Panc1 (cell line): ENCODE results near the gene MPDU1.

Experiments used
- POLR2AphosphoS5 ChIP-seq: IDR thresholded peaks from 2 replicates; pipeline ENCODE4 v1.6.1; 2012; ENCODE audit warnings: mild to moderate bottlenecking, low read depth, low read length, moderate library complexity
- SIN3A ChIP-seq: IDR thresholded peaks from 2 replicates; pipeline ENCODE4 v1.6.1; 2012; ENCODE audit warnings: low read depth, mild to moderate bottlenecking, low read length, moderate library complexity, borderline replicate concordance; ENCODE audit not compliant: insufficient read depth
- TCF7L2 ChIP-seq: IDR thresholded peaks from 2 replicates; pipeline ENCODE4 v1.6.1; 2011; ENCODE audit warnings: mild to moderate bottlenecking, low read depth, low read length, inconsistent platforms
- TF ChIP-seq, protein P1 (sequence below): fragments of 450-650 bp; IDR thresholded peaks from 2 replicates; pipeline ENCODE4 v1.5.1; 2017; ENCODE audit warnings: mild to moderate bottlenecking
- TF ChIP-seq, protein P2 (sequence below), 2 experiments: IDR thresholded peaks; 2 replicates each; pipeline ENCODE4 v1.6.1; 2011 to 2012; ENCODE audit warnings: low read depth in 2 of 2, control low read depth in 1 of 2, low read length in 1 of 2, mild to moderate bottlenecking in 1 of 2, moderate library complexity in 1 of 2; ENCODE audit not compliant: insufficient read depth in 1 of 2

DNA sequence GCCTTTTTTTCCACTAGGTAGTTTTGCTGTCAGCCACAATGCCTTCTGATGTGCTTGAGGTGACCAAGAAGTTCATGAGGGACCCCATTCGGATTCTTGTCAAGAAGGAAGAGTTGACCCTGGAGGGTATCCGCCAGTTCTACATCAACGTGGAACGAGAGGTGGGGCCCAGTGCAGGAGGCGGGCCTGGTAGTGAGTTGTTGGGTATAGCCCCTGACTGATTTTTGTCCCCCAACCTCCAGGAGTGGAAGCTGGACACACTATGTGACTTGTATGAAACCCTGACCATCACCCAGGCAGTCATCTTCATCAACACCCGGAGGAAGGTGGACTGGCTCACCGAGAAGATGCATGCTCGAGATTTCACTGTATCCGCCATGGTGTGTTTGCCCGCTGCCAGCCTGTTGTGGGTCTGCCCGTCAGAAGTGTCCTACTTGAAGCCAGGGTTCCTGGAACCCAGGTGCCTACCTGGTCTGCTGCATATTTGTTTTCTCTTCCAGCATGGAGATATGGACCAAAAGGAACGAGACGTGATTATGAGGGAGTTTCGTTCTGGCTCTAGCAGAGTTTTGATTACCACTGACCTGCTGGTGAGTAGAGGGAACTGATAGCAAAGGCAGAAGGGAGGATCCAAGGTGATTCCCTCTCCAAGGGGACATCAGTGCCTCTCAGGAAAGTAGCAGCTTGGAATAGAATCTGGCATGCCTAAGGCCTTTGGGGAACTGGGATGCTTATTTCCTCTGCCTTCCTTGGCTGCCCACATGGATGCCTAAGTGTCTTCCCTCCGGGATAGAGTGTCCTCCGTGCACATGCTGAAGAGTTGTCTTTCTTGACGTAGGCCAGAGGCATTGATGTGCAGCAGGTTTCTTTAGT lies 6.1 kb upstream of the MPDU1 start:
- no peak for TF ChIP-seq POLR2AphosphoS5
- TF ChIP-seq, protein P1, sequence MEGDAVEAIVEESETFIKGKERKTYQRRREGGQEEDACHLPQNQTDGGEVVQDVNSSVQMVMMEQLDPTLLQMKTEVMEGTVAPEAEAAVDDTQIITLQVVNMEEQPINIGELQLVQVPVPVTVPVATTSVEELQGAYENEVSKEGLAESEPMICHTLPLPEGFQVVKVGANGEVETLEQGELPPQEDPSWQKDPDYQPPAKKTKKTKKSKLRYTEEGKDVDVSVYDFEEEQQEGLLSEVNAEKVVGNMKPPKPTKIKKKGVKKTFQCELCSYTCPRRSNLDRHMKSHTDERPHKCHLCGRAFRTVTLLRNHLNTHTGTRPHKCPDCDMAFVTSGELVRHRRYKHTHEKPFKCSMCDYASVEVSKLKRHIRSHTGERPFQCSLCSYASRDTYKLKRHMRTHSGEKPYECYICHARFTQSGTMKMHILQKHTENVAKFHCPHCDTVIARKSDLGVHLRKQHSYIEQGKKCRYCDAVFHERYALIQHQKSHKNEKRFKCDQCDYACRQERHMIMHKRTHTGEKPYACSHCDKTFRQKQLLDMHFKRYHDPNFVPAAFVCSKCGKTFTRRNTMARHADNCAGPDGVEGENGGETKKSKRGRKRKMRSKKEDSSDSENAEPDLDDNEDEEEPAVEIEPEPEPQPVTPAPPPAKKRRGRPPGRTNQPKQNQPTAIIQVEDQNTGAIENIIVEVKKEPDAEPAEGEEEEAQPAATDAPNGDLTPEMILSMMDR = no peak
- TF ChIP-seq SIN3A = no peak
- TF ChIP-seq, protein P2, sequence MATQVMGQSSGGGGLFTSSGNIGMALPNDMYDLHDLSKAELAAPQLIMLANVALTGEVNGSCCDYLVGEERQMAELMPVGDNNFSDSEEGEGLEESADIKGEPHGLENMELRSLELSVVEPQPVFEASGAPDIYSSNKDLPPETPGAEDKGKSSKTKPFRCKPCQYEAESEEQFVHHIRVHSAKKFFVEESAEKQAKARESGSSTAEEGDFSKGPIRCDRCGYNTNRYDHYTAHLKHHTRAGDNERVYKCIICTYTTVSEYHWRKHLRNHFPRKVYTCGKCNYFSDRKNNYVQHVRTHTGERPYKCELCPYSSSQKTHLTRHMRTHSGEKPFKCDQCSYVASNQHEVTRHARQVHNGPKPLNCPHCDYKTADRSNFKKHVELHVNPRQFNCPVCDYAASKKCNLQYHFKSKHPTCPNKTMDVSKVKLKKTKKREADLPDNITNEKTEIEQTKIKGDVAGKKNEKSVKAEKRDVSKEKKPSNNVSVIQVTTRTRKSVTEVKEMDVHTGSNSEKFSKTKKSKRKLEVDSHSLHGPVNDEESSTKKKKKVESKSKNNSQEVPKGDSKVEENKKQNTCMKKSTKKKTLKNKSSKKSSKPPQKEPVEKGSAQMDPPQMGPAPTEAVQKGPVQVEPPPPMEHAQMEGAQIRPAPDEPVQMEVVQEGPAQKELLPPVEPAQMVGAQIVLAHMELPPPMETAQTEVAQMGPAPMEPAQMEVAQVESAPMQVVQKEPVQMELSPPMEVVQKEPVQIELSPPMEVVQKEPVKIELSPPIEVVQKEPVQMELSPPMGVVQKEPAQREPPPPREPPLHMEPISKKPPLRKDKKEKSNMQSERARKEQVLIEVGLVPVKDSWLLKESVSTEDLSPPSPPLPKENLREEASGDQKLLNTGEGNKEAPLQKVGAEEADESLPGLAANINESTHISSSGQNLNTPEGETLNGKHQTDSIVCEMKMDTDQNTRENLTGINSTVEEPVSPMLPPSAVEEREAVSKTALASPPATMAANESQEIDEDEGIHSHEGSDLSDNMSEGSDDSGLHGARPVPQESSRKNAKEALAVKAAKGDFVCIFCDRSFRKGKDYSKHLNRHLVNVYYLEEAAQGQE (IDR thresholded peaks at IDR 0.05; ENCODE audit: insufficient read depth in 1 of 2, low read depth in 2 of 2, low read length in 1 of 2) = no peak
- TF ChIP-seq TCF7L2 = no peak
